ENCODE measurements around the gene FAIM.
A peak's percentile ranks its signal among the peaks of the same experiment; 100 is the strongest.
"Not testable (repeated sequence)": the region's sequence is repeated elsewhere in the genome, so short reads cannot be mapped to it uniquely, and the experiment has no call there.

The FAIM gene

GRCh38 chr3:138608322-138609135 is at the start of gene FAIM:
Gene FAIM, plus strand, starts transcription at chr3:138608771. Its CDS starts 10,956 bp downstream, at chr3:138619727.
- peak in 1 of 2 donors; percentile 60 for DNase-seq

GRCh38 chr3:138559134-138559533 is 49.4 kb upstream of the FAIM start:
- DNase-seq: no peak

- DNase-seq: no peak
Observed at GRCh38 chr3:138560501-138560900, 48.1 kb upstream of the FAIM start.

- DNase-seq: not testable (repeated sequence)
Observed at GRCh38 chr3:138562902-138563301, 45.7 kb upstream of the FAIM start.

GRCh38 chr3:138566293-138566692 is 42.3 kb upstream of the FAIM start:
- DNase-seq: not testable (repeated sequence)

GRCh38 chr3:138567403-138567802 is 41.2 kb upstream of the FAIM start:
- no peak for DNase-seq

GRCh38 chr3:138569090-138569489 is 39.5 kb upstream of the FAIM start:
- DNase-seq: no peak

- not testable (repeated sequence) for DNase-seq
Observed at GRCh38 chr3:138569624-138570023, 38.9 kb upstream of the FAIM start.

GRCh38 chr3:138573138-138573537 is 35.4 kb upstream of the FAIM start:
- DNase-seq: no peak

- DNase-seq: no peak
Observed at GRCh38 chr3:138578141-138578540, 30.4 kb upstream of the FAIM start.

GRCh38 chr3:138578961-138579574 is 29.5 kb upstream of the FAIM start:
- no peak for DNase-seq

GRCh38 chr3:138587374-138587773 is 21.2 kb upstream of the FAIM start:
- DNase-seq: no peak

- no peak for DNase-seq
Observed at GRCh38 chr3:138588445-138588844, 20.1 kb upstream of the FAIM start.

GRCh38 chr3:138591392-138591791 is 17.2 kb upstream of the FAIM start:
- DNase-seq: no peak

GRCh38 chr3:138593488-138594149 is 15.0 kb upstream of the FAIM start:
- DNase-seq: no peak

- DNase-seq: no peak
Observed at GRCh38 chr3:138594150-138594934, 14.2 kb upstream of the FAIM start, which contains the start of gene CEP70. Gene CEP70, minus strand, starts transcription at chr3:138594260. Its CDS starts 21,333 bp downstream, at chr3:138572927.

- no peak for DNase-seq
Observed at GRCh38 chr3:138594935-138595610, 13.5 kb upstream of the FAIM start.

GRCh38 chr3:138597186-138597976 is 11.2 kb upstream of the FAIM start:
- DNase-seq: not testable (repeated sequence)

GRCh38 chr3:138598534-138598933 is 10.0 kb upstream of the FAIM start:
- DNase-seq: no peak

GRCh38 chr3:138600100-138600745 is 8.3 kb upstream of the FAIM start:
- DNase-seq: no peak

- DNase-seq: not testable (repeated sequence)
Observed at GRCh38 chr3:138601661-138602060, 6.9 kb upstream of the FAIM start.
